Brain microvascular endothelial cell (primary cell): ENCODE data around the gene SMIM5.

ENCODE experiments used
- DNase-seq: peaks from one replicate; pipeline ENCODE4 v3.0.0-alpha.2; 2020
- H3K27ac ChIP-seq: fragments of 250-450 bp; sonication (Bioruptor Pico); 2 replicates; pipeline ENCODE4 v1.5.1; 2020; ENCODE audit warnings: mild to moderate bottlenecking, moderate library complexity
- H3K27me3 ChIP-seq: fragments of 250-450 bp; sonication (Bioruptor Pico); replicated peaks from 2 replicates; pipeline ENCODE4 v1.5.1; 2020; ENCODE audit warnings: mild to moderate bottlenecking
- H3K36me3 ChIP-seq: fragments of 250-450 bp; sonication (Bioruptor Pico); replicated peaks from 2 replicates; pipeline ENCODE4 v1.5.1; 2020; ENCODE audit warnings: mild to moderate bottlenecking
- H3K4me3 ChIP-seq: 2 replicates; pipeline ENCODE4 v1.5.1; 2011; ENCODE audit warnings: low read depth, mild to moderate bottlenecking, control low read depth, low read length, moderate library complexity
- in situ Hi-C: cut with HindIII; loops from 2 replicates; pipeline ENCODE4 v1.10.0; 2017; ENCODE audit warnings: low sequenced_read_pairs, low pct_ligation_motif_present
- TF ChIP-seq, protein P1 (sequence below): IDR thresholded peaks from 2 replicates; pipeline ENCODE4 v1.5.1; 2011; ENCODE audit warnings: low read depth, mild to moderate bottlenecking, moderate library complexity, low read length, control low read depth, inconsistent platforms; ENCODE audit errors: missing control alignments

SMIM5 gene, protein sequence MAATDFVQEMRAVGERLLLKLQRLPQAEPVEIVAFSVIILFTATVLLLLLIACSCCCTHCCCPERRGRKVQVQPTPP

DNA sequence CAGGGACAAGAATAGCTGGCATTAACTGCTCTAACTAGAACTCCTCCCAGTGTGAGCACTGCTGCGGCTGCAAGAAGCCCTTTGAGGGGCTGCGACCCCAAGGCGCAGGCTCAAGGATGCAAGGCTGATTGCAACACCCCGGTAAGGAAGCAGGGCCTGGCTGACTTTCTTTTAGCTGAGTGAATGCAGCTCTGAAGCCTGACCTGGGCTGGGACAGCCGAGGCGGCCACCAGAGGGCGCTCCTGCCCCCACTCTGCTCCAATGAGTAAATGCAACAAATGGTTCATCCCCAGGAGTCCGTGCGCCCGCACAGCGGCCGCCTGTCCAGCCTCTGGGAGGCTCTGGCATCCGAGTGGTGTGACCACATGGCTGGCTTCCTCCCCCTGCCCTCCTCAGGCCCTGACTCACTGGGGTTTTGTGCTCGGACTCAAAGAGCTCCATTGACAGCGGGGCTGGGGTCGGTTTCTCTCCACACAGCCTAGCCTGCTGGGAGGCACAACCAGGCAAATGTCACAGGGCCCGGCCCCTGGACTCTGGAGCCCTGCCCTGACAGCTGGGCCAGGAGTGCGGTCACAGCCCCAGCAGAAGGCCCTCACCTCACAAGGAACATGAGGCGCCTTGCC lies at the start of gene SMIM5:
Gene SMIM5 (plus strand): TSS at position 572 of the 623 bp plus-strand sequence. CDS start 6,768 bp downstream, outside the sequence.
- H3K36me3 ChIP-seq: no peaks in the 10 kb centered on the region
- in situ Hi-C loops: no loop called here
- no peak within 1 kb of the TSS for H3K4me3 ChIP-seq
- DNase-seq: peak; percentile 86
- TF ChIP-seq, protein P1, sequence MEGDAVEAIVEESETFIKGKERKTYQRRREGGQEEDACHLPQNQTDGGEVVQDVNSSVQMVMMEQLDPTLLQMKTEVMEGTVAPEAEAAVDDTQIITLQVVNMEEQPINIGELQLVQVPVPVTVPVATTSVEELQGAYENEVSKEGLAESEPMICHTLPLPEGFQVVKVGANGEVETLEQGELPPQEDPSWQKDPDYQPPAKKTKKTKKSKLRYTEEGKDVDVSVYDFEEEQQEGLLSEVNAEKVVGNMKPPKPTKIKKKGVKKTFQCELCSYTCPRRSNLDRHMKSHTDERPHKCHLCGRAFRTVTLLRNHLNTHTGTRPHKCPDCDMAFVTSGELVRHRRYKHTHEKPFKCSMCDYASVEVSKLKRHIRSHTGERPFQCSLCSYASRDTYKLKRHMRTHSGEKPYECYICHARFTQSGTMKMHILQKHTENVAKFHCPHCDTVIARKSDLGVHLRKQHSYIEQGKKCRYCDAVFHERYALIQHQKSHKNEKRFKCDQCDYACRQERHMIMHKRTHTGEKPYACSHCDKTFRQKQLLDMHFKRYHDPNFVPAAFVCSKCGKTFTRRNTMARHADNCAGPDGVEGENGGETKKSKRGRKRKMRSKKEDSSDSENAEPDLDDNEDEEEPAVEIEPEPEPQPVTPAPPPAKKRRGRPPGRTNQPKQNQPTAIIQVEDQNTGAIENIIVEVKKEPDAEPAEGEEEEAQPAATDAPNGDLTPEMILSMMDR: peak; percentile 98
- H3K27ac ChIP-seq: peak within 1 kb of the TSS; percentile 45
- no peaks in the 10 kb centered on the region for H3K27me3 ChIP-seq

DNA sequence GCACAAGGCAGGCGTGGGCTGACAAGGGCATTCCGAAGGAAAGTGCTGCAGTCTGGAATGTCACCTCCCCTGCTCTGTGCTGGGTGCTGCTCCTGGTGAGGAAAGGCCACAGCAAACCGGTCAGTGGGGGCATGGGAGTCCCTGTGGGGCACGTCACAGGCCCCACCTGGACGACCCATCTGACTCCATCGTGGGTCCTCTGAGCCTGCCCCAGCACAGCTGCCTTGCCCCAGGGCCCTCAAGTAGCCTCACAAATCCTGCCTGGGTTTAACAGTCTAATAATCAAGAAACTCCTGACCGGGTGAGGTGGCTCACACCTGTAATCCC lies 48.4 kb upstream of the SMIM5 start:
- TF ChIP-seq, protein P1: no peak
- in situ Hi-C loops: no loop called here
- Histone ChIP-seq H3K36me3 (no peaks in the 10 kb centered on the region), H3K27ac (no peak overlapping the region), H3K27me3 (peaks cover 15% of the 10 kb centered on the region), H3K4me3 (no peak overlapping the region)
- no peak for DNase-seq

DNA sequence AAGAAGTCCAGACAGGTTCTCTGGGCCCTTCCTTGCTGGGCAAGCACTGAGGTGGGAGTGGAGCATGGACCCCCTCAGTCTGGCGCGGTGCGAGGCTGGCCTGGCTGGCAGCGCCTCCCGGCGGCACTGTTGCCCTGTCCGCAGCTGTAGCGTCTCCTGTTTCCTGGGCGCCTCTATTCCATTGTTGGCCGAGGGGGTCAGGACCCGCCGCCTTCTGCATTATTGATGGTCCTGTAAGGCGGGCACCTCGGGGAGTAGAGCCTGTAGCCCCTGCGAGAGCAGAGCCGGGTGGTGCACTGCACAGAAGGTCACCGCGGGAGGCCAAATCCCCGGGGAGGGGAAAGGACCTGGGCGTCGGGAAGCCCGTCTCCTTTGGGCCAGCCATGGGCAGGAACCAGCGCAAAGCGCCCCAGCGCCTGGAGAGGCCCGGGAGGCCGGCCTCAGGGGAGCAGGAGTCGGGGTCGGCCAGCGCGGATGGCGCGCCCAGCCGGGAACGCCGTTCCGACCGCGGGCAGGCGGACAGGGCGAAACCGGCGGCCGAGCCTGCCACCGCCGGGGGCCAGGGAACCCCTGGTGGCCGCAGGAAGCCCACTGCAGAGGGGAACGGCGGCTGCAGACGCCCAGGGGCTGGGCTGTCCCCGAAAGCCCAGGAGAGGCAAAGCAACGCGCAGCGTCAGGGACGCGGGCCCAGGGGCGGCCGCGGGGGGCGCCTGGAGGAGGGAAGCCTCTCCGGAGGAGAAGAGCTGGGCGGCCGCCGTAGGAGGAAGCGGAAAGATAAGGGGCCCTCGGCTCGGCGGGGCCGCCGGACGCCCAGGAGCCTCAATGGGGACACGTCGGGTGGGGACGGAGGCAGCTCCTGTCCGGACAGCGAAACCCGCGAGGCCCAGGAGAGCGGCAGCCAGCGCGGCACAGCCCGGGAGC lies 45.3 kb upstream of the SMIM5 start, which contains the start of gene MYO15B:
Gene MYO15B (plus strand): TSS at position 126 of the 921 bp plus-strand sequence. CDS start 258 bp downstream, at position 384.
- DNase-seq: no peak
- no peak within 1 kb of the TSS for H3K27ac ChIP-seq
- peak within 1 kb of the TSS; percentile 35 for H3K4me3 ChIP-seq

DNA sequence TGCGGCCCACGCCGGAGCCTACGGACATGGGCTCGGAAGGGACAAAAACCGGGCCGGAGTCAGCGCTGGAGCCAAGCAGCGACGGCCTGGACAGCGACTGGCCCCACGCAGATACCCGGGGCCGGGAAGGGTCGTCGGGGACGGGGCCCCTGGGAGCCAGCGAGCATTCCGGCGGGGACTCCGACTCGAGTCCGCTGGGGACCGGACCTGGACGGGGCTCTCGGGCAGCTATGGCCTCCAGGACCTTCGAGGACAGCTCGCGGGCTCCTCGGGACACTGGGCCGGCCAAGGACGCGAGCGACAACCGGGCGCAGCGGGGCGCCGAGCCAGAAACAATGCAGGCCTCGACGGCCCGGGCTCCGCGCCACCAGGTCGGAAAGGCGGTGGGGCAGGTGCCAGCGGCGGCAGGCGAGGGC lies 44.6 kb upstream of the SMIM5 start:
- Histone ChIP-seq H3K36me3 (no peaks in the 10 kb centered on the region), H3K27me3 (peaks cover 15% of the 10 kb centered on the region), H3K4me3 (peak overlapping the region; percentile 35), H3K27ac (no peak overlapping the region)
- in situ Hi-C loops: no loop called here
- TF ChIP-seq, protein P1: no peak
- no peak for DNase-seq

More for the DNA sequence above, 45.3 kb upstream of the SMIM5 start, which contains the start of gene MYO15B:
- TF ChIP-seq, protein P1: peak; percentile 46
- in situ Hi-C loops: no loop called here
- no peaks in the 10 kb centered on the region for H3K36me3 ChIP-seq
- H3K27me3 ChIP-seq: peaks cover 15% of the 10 kb centered on the region

DNA sequence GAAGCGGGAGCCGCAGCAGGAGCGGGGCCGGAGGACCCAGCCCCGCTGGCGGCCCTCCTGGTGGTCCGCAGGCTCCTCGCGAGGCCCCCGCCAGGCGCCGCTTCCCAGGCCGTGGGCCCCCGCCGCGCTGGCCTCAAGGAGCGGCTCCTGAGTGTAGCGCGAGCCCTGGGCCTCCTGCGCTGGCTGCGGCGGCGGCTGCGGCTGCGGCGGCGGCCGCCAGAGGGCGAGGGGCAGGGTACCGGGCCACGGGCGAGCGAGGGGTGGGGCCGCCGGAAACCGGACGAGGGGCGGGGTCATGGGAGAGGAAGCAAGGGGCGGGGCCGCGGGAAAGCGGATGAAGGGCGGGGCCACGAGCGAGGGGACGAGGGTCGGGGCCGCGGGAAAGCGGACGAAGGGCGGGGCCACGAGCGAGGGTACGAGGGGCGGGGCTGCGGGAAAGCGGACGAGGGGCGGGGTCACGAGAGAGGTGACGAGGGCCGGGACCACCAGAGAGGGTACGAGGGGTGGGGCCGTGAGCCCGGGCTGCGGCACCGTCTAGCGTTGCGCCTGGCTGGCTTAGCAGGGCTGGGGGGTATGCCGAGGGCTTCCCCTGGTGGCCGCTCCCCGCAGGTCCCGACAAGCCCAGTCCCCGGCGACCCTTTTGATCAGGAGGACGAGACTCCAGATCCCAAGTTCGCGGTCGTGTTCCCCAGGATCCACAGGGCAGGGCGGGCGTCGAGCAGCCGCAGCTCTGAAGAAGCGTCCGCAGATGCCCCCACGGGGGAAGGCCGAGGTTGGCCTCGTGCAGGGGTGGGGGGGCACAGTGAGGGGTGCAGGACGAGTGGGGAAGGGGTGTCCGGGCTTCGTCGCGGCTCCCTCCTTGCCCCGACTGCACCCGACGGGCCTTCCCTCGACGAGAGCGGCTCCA lies 44.0 kb upstream of the SMIM5 start:
- Histone ChIP-seq H3K4me3 (peak overlapping the region; percentile 51), H3K27ac (no peak overlapping the region), H3K36me3 (no peaks in the 10 kb centered on the region), H3K27me3 (peaks cover 15% of the 10 kb centered on the region)
- peak; percentile 77 for DNase-seq
- TF ChIP-seq, protein P1: peak; percentile 43
- in situ Hi-C loops: no loop called here
